ENCODE results near the gene C12orf75. TPM values are rescaled to one million over a fixed set of nuclear protein-coding genes. Genes with fewer than 3 reads are reported as not detected.
"Not testable (repeated sequence)": the region's sequence is repeated elsewhere in the genome, so short reads cannot be mapped to it uniquely, and the experiment has no call there.

The C12orf75 gene
- total RNA-seq, 1 donor from 2014 or later, result 36.3 TPM

- DNase-seq, result not testable (repeated sequence)
Measured at GRCh38 chr12:105310476-105311085, 19.9 kb upstream of the C12orf75 start.

GRCh38 chr12:105311936-105312335 is 18.6 kb upstream of the C12orf75 start:
- DNase-seq, result not testable (repeated sequence)

GRCh38 chr12:105313755-105314154 is 16.7 kb upstream of the C12orf75 start:
- not testable (repeated sequence) for DNase-seq

DNA sequence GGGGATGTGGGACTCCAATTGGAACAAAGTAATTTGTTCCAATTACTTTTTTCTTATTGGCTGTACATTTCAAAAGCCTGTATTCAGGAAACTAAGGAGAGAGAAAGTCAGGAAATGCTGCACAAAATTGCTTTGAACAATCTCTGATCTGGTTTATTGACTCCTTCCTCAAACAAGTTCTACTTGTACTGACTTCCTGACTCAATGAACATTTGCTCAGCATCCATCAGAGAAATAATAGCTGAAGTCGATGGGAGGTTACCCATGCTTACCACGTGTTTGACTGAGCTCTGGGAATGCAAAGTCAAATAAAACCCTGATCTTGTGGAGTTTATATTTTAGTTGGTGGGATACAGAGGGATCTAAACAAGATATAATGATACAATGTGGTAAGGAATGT is 15.4 kb upstream of the C12orf75 start:
- DNase-seq, result no peak

- no peak for DNase-seq
Measured at GRCh38 chr12:105315726-105316125, 14.8 kb upstream of the C12orf75 start.

DNA sequence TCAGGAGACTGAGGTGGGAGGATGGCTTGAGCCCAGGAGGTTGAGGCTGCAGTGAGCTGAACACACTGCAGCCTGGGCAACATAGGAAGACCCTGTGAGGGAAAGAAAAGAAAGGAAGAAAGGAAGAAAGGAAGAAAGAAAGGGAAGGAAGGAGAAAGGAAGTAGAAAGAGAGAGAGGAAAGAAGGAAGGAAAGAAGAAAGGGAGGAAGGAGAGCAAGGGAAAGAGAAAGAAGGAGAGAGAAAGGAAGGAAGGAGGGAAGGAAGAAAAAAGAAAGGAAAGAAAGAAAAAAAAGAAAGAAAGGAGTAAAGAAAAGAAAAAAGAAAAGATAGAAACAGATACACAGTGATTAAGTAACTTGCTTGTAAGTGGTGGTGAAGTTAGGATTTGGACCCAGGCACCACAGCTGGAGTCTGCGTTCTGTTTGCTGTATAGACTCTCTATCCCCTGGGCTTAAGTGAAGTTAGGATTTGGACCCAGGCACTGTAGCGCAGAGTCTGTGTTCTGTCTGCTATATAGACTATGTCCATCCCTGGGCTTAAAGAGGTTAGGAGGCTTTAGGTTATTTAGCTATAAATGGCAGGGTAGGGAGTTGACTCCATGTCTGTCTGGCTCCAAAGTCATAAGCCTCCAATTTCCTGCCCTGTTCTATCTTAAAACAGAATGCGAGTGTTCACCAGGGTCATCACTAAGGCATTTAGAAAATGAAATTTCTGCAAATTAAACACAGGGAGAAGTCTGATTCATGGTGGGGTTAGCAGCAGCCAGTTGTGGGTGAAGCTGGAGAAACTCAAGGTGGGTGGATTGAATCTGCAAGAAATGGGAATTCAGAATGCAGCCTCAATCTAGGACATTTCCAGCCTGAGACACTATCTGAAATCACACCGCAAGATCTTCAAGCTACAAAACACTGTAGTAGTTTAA is 13.3 kb upstream of the C12orf75 start:
- no peak for DNase-seq

DNA sequence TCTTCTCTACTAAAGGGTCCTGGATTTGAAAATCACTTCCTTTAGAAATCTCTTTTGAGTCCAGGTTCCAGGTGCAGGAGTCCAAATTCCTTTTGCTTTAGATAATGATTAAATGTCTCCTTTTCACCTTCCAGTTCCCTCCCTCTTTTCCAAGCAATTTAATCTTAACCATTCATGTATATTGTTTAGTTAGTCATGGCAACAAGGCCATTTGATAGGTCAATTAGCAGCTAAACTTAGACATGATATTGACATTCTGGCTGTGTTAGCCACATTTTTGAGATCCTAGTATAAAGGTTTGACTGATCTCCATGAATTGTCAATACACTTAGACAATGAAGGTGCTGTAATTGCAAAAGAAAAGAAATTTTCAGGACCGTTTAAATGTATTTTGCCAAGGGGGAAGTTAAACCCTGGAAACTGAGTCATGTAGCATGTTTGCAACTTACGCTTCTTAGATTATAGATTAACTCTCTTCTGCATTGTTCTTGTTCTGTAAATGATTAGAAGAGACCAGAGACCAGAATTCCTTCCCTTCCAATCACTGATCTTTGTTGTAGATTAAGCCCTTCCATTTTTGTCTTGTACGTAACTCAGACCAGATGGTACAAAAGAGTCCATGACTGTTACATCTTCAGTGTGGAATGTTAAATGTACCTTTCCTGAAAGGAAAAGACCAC is 12.4 kb upstream of the C12orf75 start:
- no peak for DNase-seq

- no peak for DNase-seq
Measured at GRCh38 chr12:105318651-105319483, 11.6 kb upstream of the C12orf75 start.

DNA sequence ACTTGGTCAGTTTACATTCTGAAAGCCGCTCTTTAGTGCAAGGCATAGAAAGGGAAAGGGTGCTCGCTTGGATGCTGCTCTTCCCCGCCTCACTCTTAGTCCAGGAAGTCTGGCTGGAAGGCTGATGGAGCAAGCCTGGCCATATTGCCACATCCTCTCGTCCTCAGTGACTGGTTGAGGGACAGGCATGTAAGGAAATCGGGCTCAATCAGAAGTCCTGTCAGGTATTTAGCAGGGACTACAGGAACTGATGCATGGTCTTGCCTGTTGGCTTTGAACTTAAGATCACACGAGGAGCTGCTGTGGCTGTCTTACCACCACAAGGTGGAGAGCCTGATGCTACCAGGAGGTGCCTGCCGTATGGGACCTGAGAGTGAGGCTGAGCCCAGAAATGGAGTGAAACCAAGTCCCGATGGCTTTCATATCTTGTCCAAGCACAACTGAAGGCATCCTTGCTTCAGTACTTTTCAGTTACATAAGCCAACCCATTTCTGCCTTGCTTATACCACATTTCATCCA is 10.7 kb upstream of the C12orf75 start:
- no peak for DNase-seq

- DNase-seq, result no peak
Measured at GRCh38 chr12:105321125-105321524, 9.4 kb upstream of the C12orf75 start.

- no peak for DNase-seq
Measured at GRCh38 chr12:105322070-105322469, 8.4 kb upstream of the C12orf75 start.

DNA sequence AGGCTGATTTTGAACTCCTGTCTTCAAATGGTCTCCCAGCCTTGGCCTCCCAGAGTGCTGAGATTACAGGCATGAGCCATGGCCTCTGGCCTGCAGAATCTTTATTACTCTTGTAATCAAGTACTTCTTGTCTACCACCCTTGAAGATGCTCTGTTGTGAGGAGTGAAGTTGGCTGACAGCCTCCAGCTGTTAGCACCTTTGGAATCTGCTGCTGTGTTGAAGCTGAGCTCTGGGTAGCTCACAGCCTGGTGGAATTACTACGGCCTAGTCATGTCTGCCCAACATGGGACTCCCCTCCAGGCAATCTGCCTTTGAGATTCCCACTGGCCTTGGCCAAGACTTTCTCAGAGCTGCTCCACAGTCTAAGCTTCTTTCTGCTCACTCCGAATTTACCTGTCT is 5.8 kb upstream of the C12orf75 start:
- no peak for DNase-seq

DNA sequence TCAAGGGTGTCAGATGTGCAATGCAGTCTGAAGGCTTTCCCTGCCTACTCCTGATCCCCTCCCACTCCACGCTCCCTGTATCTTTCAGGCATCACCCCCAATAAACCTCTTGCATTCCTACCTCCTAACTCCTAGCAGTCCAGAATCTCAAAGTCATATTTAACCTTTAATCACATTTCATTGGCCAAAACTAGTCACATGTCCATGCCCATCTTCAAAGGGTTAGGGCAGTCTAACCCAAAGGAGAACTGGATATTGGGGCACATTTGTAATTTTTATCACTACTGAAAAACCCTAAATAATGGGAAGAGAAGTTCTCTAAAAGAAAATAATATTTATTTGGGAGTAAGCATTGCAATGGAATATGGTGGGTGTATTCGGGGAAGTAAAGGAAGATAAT is 5.4 kb upstream of the C12orf75 start:
- DNase-seq, result no peak

GRCh38 chr12:105329926-105330282 is 587 bp upstream of the C12orf75 start:
- DNase-seq, result no peak

- no peak for DNase-seq
Measured at GRCh38 chr12:105330931-105331804, 677 bp downstream of the C12orf75 start.

- no peak for DNase-seq
Measured at GRCh38 chr12:105331805-105332251, 1.3 kb downstream of the C12orf75 start.

DNA sequence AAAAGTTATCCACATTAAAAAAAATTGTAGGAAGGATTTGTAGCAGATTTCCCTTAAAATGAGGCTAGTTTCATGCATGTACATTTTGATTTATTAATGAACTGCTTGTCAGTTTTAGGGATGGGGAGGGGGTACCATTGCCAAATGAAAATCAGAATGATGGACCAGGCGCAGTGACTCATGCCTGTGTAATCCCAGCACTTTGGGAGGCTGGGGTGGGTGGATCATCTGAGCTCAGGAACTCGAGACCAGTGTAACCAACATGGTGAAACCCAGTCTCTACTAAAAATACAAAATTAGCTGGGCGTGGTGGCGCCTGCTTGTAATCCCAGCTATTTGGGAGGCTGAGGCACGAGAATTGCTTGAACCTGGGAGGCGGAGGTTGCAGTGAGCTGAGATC is 1.8 kb downstream of the C12orf75 start:
- not testable (repeated sequence) for DNase-seq

GRCh38 chr12:105332925-105333324 is 2.4 kb downstream of the C12orf75 start:
- DNase-seq, result no peak

- DNase-seq, result no peak
Measured at GRCh38 chr12:105334001-105334400, 3.5 kb downstream of the C12orf75 start.

- no peak for DNase-seq
Measured at GRCh38 chr12:105334582-105334981, 4.1 kb downstream of the C12orf75 start.

- DNase-seq, result no peak
Measured at GRCh38 chr12:105335856-105336255, 5.4 kb downstream of the C12orf75 start.

Data from occipital lobe (tissue), 2 donors.